Lower lobe of right lung (tissue), 2 donors: ENCODE measurements around the gene ELFN2. TPM values are rescaled to one million over a fixed set of nuclear protein-coding genes. Genes with fewer than 3 reads are reported as not detected.

Experiments
- ATAC-seq, 2 donors: fragments of 200-7000 bp; cut with Tn5 transposase; one replicate each; pipeline ENCODE4 v1.9.1; 2020 to 2022; ENCODE audit warnings: mild to moderate bottlenecking in 2 of 2, moderate library complexity in 2 of 2
- DNase-seq: peaks from one replicate; pipeline ENCODE4 v3.0.0-alpha.2; 2020
- H3K27ac ChIP-seq: fragments of 200-600 bp; one replicate; pipeline ENCODE4 v1.8.0; 2022
- H3K27me3 ChIP-seq: fragments of 200-600 bp; one replicate; pipeline ENCODE4 v1.8.0; 2022; ENCODE audit warnings: low read depth
- H3K36me3 ChIP-seq: fragments of 200-600 bp; one replicate; pipeline ENCODE4 v1.8.0; 2022; ENCODE audit warnings: mild to moderate bottlenecking
- H3K4me1 ChIP-seq: fragments of 200-600 bp; one replicate; pipeline ENCODE4 v1.8.0; 2022
- H3K4me3 ChIP-seq: fragments of 200-600 bp; one replicate; pipeline ENCODE4 v1.8.0; 2022; ENCODE audit warnings: mild to moderate bottlenecking
- H3K9me3 ChIP-seq: fragments of 200-600 bp; one replicate; pipeline ENCODE4 v1.8.0; 2022
- intact Hi-C: fragments of 100-400 bp; cut with DNase I; formaldehyde crosslinking; loops from one replicate; pipeline ENCODE4 v1.11.0; 2022
- total RNA-seq: library from RNA; stranded (reverse); fragmentation: NEBNext Ultra II Directional; extraction: Animal tissue kit (Norgen Biotek cat#: 25700); gene quantifications from one replicate; pipeline ENCODE4 v1.2.1, GENCODE V29; 2021
- TF ChIP-seq, protein P1 (sequence below): fragments of 200-600 bp; IDR thresholded peaks from one replicate; pipeline ENCODE4 v1.8.0; 2022; ENCODE audit warnings: antibody characterized with exemption, mild to moderate bottlenecking
- donor health status: DM: no; HTN: yes; CAD: no; lungs with severe emphysema.

The ELFN2 gene
- total RNA-seq, 1 donor from 2014 or later = 0.89 TPM

DNA sequence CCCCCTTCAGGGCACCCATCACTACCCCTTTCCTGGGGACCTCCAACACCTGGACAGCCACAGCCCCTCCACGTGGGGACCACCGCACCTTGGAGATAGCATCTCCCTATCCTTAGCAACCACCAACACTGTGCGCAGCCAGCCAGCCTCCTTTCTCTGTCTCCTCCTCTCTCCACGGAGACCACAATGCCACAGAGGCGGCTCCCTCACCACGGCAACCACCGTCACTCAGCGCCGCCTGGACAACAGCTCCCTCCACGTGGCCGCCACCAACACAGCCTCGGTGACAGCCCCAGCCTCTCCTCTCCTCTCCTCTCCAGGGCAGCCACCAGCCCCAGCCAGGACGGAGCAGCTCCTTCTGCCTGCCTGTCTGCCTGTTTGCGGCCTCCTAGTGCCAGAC, 10.5 kb downstream of the ELFN2 start:
- no peaks in the 10 kb centered on the region for H3K36me3 ChIP-seq
- H3K4me3 ChIP-seq = no peak overlapping the region
- peaks cover 15% of the 10 kb centered on the region for H3K4me1 ChIP-seq
- peaks cover 58% of the 10 kb centered on the region for H3K27me3 ChIP-seq
- intact Hi-C loops = no loop called here
- ATAC-seq (peak in 1 of 2 donors; percentile 22), DNase-seq (no peak)
- TF ChIP-seq, protein P1, sequence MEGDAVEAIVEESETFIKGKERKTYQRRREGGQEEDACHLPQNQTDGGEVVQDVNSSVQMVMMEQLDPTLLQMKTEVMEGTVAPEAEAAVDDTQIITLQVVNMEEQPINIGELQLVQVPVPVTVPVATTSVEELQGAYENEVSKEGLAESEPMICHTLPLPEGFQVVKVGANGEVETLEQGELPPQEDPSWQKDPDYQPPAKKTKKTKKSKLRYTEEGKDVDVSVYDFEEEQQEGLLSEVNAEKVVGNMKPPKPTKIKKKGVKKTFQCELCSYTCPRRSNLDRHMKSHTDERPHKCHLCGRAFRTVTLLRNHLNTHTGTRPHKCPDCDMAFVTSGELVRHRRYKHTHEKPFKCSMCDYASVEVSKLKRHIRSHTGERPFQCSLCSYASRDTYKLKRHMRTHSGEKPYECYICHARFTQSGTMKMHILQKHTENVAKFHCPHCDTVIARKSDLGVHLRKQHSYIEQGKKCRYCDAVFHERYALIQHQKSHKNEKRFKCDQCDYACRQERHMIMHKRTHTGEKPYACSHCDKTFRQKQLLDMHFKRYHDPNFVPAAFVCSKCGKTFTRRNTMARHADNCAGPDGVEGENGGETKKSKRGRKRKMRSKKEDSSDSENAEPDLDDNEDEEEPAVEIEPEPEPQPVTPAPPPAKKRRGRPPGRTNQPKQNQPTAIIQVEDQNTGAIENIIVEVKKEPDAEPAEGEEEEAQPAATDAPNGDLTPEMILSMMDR = no peak
- no peaks in the 10 kb centered on the region for H3K9me3 ChIP-seq
- no peak overlapping the region for H3K27ac ChIP-seq

GRCh38 chr22:37416389-37416788, 10.9 kb downstream of the ELFN2 start:
- intact Hi-C loops = no loop called here
- Histone ChIP-seq H3K9me3 (no peaks in the 10 kb centered on the region), H3K27ac (no peak overlapping the region), H3K4me3 (no peak overlapping the region), H3K4me1 (peaks cover 15% of the 10 kb centered on the region), H3K36me3 (no peaks in the 10 kb centered on the region), H3K27me3 (peaks cover 57% of the 10 kb centered on the region)
- TF ChIP-seq, protein P1 = no peak
- ATAC-seq = no peak
- no peak for DNase-seq

DNA sequence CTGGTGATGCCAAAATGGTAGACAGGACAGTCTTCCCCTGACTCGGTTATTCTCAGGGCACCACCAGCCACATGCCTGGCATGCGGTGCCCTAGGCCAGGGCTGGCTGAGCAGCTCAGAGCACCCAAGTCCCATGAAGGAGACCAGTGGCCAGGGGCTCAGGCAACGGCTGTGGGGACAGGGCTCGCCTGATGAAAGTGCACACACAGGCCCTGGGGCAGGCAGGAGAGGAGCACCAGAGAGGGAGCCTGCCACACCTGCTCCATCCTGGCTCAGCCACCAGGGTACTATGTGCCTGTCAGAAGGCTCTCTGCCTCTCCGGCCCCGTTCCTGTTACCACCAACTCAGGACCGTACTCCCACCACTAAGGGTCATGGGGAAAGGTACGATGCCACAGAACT, 12.1 kb downstream of the ELFN2 start:
- H3K9me3 ChIP-seq = no peaks in the 10 kb centered on the region
- no peak overlapping the region for H3K4me3 ChIP-seq
- peaks cover 49% of the 10 kb centered on the region for H3K27me3 ChIP-seq
- intact Hi-C loops = no loop called here
- TF ChIP-seq, protein P1 = no peak
- H3K27ac ChIP-seq = no peak overlapping the region
- DNase-seq = no peak
- ATAC-seq = no peak
- peaks cover 14% of the 10 kb centered on the region for H3K4me1 ChIP-seq
- no peaks in the 10 kb centered on the region for H3K36me3 ChIP-seq

DNA sequence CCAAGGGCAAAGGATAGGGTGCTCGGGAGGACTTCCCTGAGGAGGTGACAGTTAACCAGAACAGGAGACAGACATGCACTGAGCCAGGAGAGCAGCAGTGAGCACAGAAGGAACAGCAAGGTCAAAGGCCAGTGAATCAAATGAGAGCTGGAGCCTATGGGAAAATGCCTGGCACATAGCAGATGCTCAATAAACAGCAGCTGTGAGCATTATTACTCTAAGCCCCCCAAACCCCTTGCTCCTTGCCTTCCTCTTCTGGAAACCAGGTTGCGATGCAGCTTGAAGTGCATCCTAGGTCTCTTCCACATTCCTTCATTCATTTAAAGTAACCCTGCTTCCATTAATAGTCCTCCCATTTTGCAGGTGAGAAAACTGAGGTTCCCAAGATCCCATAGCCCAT, 13.0 kb downstream of the ELFN2 start:
- no peaks in the 10 kb centered on the region for H3K9me3 ChIP-seq
- intact Hi-C loops = no loop called here
- peaks cover 40% of the 10 kb centered on the region for H3K27me3 ChIP-seq
- no peak overlapping the region for H3K27ac ChIP-seq
- no peaks in the 10 kb centered on the region for H3K36me3 ChIP-seq
- no peak overlapping the region for H3K4me3 ChIP-seq
- ATAC-seq = no peak
- no peak for DNase-seq
- TF ChIP-seq, protein P1 = no peak
- peaks cover 16% of the 10 kb centered on the region for H3K4me1 ChIP-seq

- Histone ChIP-seq H3K9me3 (no peaks in the 10 kb centered on the region), H3K4me3 (no peak overlapping the region), H3K36me3 (no peaks in the 10 kb centered on the region), H3K4me1 (peaks cover 20% of the 10 kb centered on the region), H3K27me3 (peaks cover 33% of the 10 kb centered on the region), H3K27ac (no peak overlapping the region)
- ATAC-seq (no peak), DNase-seq (no peak)
- TF ChIP-seq, protein P1 = no peak
- intact Hi-C loops = no loop called here
Observed at GRCh38 chr22:37413546-37413945, 13.7 kb downstream of the ELFN2 start.
